HepG2 (cell line): Measurements from ENCODE around the gene POP5. TPM values are rescaled to one million over a fixed set of nuclear protein-coding genes. Genes with fewer than 3 reads are reported as not detected.
A peak's percentile ranks its signal among the peaks of the same experiment; 100 is the strongest.

Source experiments
- ARHGAP35 ChIP-seq: sonication (generic); formaldehyde crosslinking; IDR thresholded peaks from 2 replicates; pipeline ENCODE4 v1.9.0; 2022; ENCODE audit warnings: mild to moderate bottlenecking, inconsistent platforms, moderate library complexity, missing genetic modification reagents, borderline replicate concordance
- BRD4 ChIP-seq: sonication (generic); formaldehyde crosslinking; IDR thresholded peaks from 2 replicates; pipeline ENCODE4 v1.4.0; 2020; ENCODE audit warnings: missing genetic modification reagents
- GFI1 ChIP-seq: sonication (generic); formaldehyde crosslinking; IDR thresholded peaks from 2 replicates; pipeline ENCODE4 v1.5.0; 2020; ENCODE audit warnings: missing genetic modification reagents, mild to moderate bottlenecking, borderline replicate concordance
- HIVEP1 ChIP-seq: sonication (generic); formaldehyde crosslinking; IDR thresholded peaks from 2 replicates; pipeline ENCODE4 v1.4.0; 2020; ENCODE audit warnings: mild to moderate bottlenecking, missing genetic modification reagents
- KMT2A ChIP-seq: sonication (generic); formaldehyde crosslinking; IDR thresholded peaks from 2 replicates; pipeline ENCODE4 v1.4.0; 2020; ENCODE audit warnings: missing genetic modification reagents
- MYC ChIP-seq: sonication (generic); formaldehyde crosslinking; IDR thresholded peaks from 2 replicates; pipeline ENCODE4 v1.9.0; 2021; ENCODE audit warnings: missing genetic modification reagents, borderline replicate concordance
- RAD21 ChIP-seq: fragments of 450-650 bp; formaldehyde crosslinking; IDR thresholded peaks from 2 replicates; pipeline ENCODE4 v1.5.0; 2020; ENCODE audit warnings: mild to moderate bottlenecking
- RFX3 ChIP-seq: IDR thresholded peaks from 2 replicates; pipeline ENCODE4 v1.6.1; 2016; ENCODE audit warnings: missing biosample characterization, missing genetic modification reagents
- TEF ChIP-seq: sonication (generic); formaldehyde crosslinking; IDR thresholded peaks from 2 replicates; pipeline ENCODE4 v1.5.0; 2020; ENCODE audit warnings: missing genetic modification reagents
- ZBTB1 ChIP-seq: sonication (generic); formaldehyde crosslinking; IDR thresholded peaks from 2 replicates; pipeline ENCODE4 v1.4.0; 2020; ENCODE audit warnings: missing genetic modification reagents, borderline replicate concordance
- ZBTB20 ChIP-seq: sonication (generic); formaldehyde crosslinking; IDR thresholded peaks from 2 replicates; pipeline ENCODE4 v1.8.1; 2023; ENCODE audit warnings: missing genetic modification reagents, low read depth, mild to moderate bottlenecking, borderline replicate concordance
- ZC3H13 ChIP-seq: sonication (generic); formaldehyde crosslinking; IDR thresholded peaks from 2 replicates; pipeline ENCODE4 v1.8.1; 2023; ENCODE audit warnings: mild to moderate bottlenecking, missing genetic modification reagents, moderate library complexity
- ZFX ChIP-seq: sonication (generic); formaldehyde crosslinking; IDR thresholded peaks from 2 replicates; pipeline ENCODE4 v1.4.0; 2020; ENCODE audit warnings: mild to moderate bottlenecking, low read depth, missing genetic modification reagents, moderate library complexity
- ZMYM2 ChIP-seq: sonication (generic); formaldehyde crosslinking; IDR thresholded peaks from 2 replicates; pipeline ENCODE4 v1.8.0; 2022; ENCODE audit warnings: mild to moderate bottlenecking, missing genetic modification reagents
- ZNF547 ChIP-seq: sonication (generic); formaldehyde crosslinking; IDR thresholded peaks from 2 replicates; pipeline ENCODE4 v1.5.1; 2020; ENCODE audit warnings: mild to moderate bottlenecking, missing genetic modification reagents
- ZNF616 ChIP-seq: sonication (generic); formaldehyde crosslinking; IDR thresholded peaks from 2 replicates; pipeline ENCODE4 v1.5.0; 2020; ENCODE audit warnings: low read depth, mild to moderate bottlenecking, missing genetic modification reagents
- ZSCAN12 ChIP-seq: sonication (generic); formaldehyde crosslinking; IDR thresholded peaks from 2 replicates; pipeline ENCODE4 v1.9.0; 2021; ENCODE audit warnings: mild to moderate bottlenecking, missing genetic modification reagents
- polyA plus RNA-seq, 8 experiments: library from polyadenylated mRNA; depleted of rRNA in 3 of 8; stranded (reverse) in 7 of 8; unstranded in 1 of 8; fragments of >200 nt; fragmentation: Illumina TruSeq in 4 of 8; extraction: Trizol in 4 of 8; gene quantifications; 2 replicates each; pipeline versions ENCODE4 v1.2.1 to v1.2.3, GENCODE V29; 2011 to 2016; ENCODE audit warnings: low read depth in 4 of 8, missing spikeins in 1 of 8, mixed read lengths in 1 of 8; ENCODE audit not compliant: insufficient read depth in 1 of 8
- total RNA-seq, 5 experiments: library from RNA; depleted of rRNA; stranded (reverse); fragments of >200 nt; fragmentation: Illumina TruSeq; extraction: Trizol; gene quantifications; 2 replicates each; pipeline ENCODE4 v1.2.3, GENCODE V29; 2016; ENCODE audit warnings: low read depth in 1 of 5
- TF ChIP-seq, protein P1 (sequence below): IDR thresholded peaks from 2 replicates; pipeline ENCODE4 v1.6.1; 2016; ENCODE audit warnings: mild to moderate bottlenecking
- TF ChIP-seq, protein P2 (sequence below): sonication (generic); formaldehyde crosslinking; IDR thresholded peaks from 2 replicates; pipeline ENCODE4 v1.4.0; 2020; ENCODE audit warnings: mild to moderate bottlenecking, missing genetic modification reagents
- TF ChIP-seq, protein P3 (sequence below): sonication (generic); formaldehyde crosslinking; IDR thresholded peaks from 2 replicates; pipeline ENCODE4 v1.5.1; 2020; ENCODE audit warnings: missing genetic modification reagents, mild to moderate bottlenecking, borderline replicate concordance
- TF ChIP-seq, protein P4 (sequence below): sonication (generic); formaldehyde crosslinking; IDR thresholded peaks from 2 replicates; pipeline ENCODE4 v1.9.0; 2022; ENCODE audit warnings: missing genetic modification reagents, mild to moderate bottlenecking, borderline replicate concordance

The POP5 gene
- total and polyA plus RNA-seq, 2 of the 13 experiments (the other 11 are each of a cell fraction or from before 2014, with no cell fraction given): 45.6 to 61.3 TPM

DNA sequence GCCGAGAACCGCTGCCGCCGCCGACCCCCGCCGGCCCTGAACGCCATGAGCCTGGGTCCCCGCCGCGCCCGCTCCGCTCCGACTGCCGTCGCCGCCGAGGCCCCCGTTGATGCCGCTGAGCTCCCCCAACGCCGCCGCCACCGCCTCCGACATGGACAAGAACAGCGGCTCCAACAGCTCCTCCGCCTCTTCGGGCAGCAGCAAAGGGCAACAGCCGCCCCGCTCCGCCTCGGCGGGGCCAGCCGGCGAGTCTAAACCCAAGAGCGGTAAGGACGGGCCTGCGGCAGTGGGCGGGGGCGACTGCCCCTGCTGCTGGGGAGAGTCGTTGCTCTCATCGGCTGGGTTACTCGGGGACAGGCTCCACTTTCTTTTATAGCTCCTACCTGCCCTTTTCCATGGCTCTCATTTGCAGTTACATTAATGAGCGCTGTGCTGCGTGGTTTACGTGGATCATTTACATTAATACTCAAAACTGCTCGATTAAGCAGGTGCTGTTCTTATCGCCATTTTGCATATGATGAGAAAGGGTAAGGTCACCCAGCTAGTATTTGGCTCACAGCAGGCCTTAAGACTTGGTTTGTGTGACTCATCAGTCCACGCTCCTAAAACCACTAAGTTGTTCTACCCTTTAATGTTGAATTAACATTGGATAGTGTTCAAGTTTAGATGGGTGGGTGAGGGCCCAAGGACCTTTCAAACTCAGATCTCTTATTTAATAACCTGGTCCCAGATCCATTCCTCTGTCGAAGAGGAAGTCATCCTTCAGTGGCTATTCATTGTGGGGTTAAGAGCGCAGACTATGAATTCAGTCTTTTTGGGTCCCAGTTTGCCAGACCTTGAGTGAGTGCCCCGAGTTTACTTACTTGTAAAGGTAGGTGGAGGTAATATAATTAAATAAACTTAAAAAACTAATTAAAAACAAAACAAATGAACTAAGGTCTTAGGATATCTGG, 46.2 kb downstream of the POP5 start (continued):
- TF ChIP-seq, protein P1, sequence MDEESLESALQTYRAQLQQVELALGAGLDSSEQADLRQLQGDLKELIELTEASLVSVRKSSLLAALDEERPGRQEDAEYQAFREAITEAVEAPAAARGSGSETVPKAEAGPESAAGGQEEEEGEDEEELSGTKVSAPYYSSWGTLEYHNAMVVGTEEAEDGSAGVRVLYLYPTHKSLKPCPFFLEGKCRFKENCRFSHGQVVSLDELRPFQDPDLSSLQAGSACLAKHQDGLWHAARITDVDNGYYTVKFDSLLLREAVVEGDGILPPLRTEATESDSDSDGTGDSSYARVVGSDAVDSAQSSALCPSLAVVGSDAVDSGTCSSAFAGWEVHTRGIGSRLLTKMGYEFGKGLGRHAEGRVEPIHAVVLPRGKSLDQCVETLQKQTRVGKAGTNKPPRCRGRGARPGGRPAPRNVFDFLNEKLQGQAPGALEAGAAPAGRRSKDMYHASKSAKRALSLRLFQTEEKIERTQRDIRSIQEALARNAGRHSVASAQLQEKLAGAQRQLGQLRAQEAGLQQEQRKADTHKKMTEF: peak; percentile 30; the same call in 1 of the 2 replicates
- TF ChIP-seq HIVEP1 (peak; percentile 63; the same call in 1 of the 2 replicates), ZNF547 (0 out of 2 replicates have a peak, but pooled peaks have one; percentile 21), ZSCAN12 (CRISPR knock-in tag) (0 out of 2 replicates have a peak, but pooled peaks have one; percentile 14), TEF (CRISPR knock-in tag) (0 out of 2 replicates have a peak, but pooled peaks have one; percentile 5), ZBTB1 (CRISPR knock-in tag) (no peak), BRD4 (CRISPR knock-in tag) (0 out of 2 replicates have a peak, but pooled peaks have one; percentile 18), ZFX (CRISPR knock-in tag) (peak; percentile 79), ZBTB20 (CRISPR knock-in tag) (no peak), ZMYM2 (CRISPR knock-in tag) (no peak), RFX3 (no peak), RAD21 (CRISPR knock-in tag) (no peak), KMT2A (CRISPR knock-in tag) (peak; percentile 80; the same call in 1 of the 2 replicates), ARHGAP35 (CRISPR knock-in tag) (0 out of 2 replicates have a peak, but pooled peaks have one; percentile 40), ZNF616 (CRISPR knock-in tag) (no peak), GFI1 (peak; percentile 45; the same call in 1 of the 2 replicates), ZC3H13 (CRISPR knock-in tag) (0 out of 2 replicates have a peak, but pooled peaks have one; percentile 47), MYC (CRISPR knock-in tag) (0 out of 2 replicates have a peak, but pooled peaks have one; percentile 19)
- TF ChIP-seq, protein P2, sequence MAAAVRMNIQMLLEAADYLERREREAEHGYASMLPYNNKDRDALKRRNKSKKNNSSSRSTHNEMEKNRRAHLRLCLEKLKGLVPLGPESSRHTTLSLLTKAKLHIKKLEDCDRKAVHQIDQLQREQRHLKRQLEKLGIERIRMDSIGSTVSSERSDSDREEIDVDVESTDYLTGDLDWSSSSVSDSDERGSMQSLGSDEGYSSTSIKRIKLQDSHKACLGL (CRISPR knock-in tag): peak; percentile 50; the same call in 1 of the 2 replicates
- TF ChIP-seq, protein P3, sequence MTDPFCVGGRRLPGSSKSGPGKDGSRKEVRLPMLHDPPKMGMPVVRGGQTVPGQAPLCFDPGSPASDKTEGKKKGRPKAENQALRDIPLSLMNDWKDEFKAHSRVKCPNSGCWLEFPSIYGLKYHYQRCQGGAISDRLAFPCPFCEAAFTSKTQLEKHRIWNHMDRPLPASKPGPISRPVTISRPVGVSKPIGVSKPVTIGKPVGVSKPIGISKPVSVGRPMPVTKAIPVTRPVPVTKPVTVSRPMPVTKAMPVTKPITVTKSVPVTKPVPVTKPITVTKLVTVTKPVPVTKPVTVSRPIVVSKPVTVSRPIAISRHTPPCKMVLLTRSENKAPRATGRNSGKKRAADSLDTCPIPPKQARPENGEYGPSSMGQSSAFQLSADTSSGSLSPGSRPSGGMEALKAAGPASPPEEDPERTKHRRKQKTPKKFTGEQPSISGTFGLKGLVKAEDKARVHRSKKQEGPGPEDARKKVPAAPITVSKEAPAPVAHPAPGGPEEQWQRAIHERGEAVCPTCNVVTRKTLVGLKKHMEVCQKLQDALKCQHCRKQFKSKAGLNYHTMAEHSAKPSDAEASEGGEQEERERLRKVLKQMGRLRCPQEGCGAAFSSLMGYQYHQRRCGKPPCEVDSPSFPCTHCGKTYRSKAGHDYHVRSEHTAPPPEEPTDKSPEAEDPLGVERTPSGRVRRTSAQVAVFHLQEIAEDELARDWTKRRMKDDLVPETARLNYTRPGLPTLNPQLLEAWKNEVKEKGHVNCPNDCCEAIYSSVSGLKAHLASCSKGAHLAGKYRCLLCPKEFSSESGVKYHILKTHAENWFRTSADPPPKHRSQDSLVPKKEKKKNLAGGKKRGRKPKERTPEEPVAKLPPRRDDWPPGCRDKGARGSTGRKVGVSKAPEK: no peak
- TF ChIP-seq, protein P4, sequence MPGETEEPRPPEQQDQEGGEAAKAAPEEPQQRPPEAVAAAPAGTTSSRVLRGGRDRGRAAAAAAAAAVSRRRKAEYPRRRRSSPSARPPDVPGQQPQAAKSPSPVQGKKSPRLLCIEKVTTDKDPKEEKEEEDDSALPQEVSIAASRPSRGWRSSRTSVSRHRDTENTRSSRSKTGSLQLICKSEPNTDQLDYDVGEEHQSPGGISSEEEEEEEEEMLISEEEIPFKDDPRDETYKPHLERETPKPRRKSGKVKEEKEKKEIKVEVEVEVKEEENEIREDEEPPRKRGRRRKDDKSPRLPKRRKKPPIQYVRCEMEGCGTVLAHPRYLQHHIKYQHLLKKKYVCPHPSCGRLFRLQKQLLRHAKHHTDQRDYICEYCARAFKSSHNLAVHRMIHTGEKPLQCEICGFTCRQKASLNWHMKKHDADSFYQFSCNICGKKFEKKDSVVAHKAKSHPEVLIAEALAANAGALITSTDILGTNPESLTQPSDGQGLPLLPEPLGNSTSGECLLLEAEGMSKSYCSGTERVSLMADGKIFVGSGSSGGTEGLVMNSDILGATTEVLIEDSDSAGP (CRISPR knock-in tag): peak; percentile 66; the same call in 1 of the 2 replicates
